A549 (cell line): ENCODE data around the gene FKBP15.

Experiments
- CHD2 ChIP-seq: fragments of 150-350 bp; IDR thresholded peaks from 2 replicates; pipeline ENCODE4 v1.6.1; 2014; ENCODE audit warnings: low read length; ENCODE audit not compliant: partially characterized antibody
- EHMT2 ChIP-seq: fragments of 200-600 bp; sonication (generic); IDR thresholded peaks from 2 replicates; pipeline ENCODE4 v1.6.1; 2016; ENCODE audit warnings: antibody characterized with exemption, low read depth, mild to moderate bottlenecking, moderate library complexity

DNA sequence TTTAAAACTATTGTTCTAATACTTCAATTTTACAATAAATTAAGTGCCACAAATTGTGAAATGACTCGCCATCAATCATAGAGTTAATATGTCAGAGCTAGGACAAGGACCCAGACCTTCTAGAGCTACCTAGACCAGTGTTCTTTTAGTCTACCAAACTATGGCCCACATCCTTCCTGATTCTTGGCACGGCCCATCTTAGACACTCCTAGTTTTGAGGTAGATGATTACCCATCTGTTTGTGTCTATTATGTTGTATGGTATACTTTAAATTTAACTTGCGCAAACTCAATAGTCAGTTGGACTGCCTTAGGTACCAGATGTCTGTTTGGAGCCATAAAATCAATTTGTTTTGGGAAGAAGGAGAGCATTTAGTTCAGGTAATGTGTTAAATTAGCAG, 36.8 kb upstream of the FKBP15 start:
- TF ChIP-seq CHD2, result no peak
- TF ChIP-seq EHMT2, result no peak
